Muscle of leg (tissue), 11 donors: Measurements from ENCODE around the gene C10orf90. TPM values are rescaled to one million over a fixed set of nuclear protein-coding genes. Genes with fewer than 3 reads are reported as not detected.
"Not testable (repeated sequence)": the region's sequence is repeated elsewhere in the genome, so short reads cannot be mapped to it uniquely, and the experiment has no call there.

Experiments
- DNase-seq: peaks from one replicate; pipeline ENCODE4 v3.0.0; 2013
- H3K27ac ChIP-seq: one replicate; pipeline ENCODE4 v1.5.1; 2013; ENCODE audit warnings: mild to moderate bottlenecking, low read length, control low read depth
- H3K27me3 ChIP-seq: one replicate; pipeline ENCODE4 v1.6.1; 2013; ENCODE audit warnings: low read length; ENCODE audit not compliant: control insufficient read depth, insufficient read depth
- H3K36me3 ChIP-seq: one replicate; pipeline ENCODE4 v1.6.1; 2013; ENCODE audit warnings: low read length; ENCODE audit not compliant: control insufficient read depth, insufficient read depth
- H3K4me1 ChIP-seq: one replicate; pipeline ENCODE4 v1.6.1; 2013; ENCODE audit warnings: low read length; ENCODE audit not compliant: control insufficient read depth, insufficient read depth
- H3K4me3 ChIP-seq: one replicate; pipeline ENCODE4 v1.5.1; 2013; ENCODE audit warnings: low read length, control low read depth
- H3K9me3 ChIP-seq: replicated peaks from 2 replicates; pipeline ENCODE4 v1.6.1; 2013; ENCODE audit warnings: low read depth, low read length; ENCODE audit not compliant: control insufficient read depth
- WGBS: methylation state at CpG from one replicate; pipeline ENCODE4 v1.1.5; 2013; ENCODE audit warnings: missing lambda C conversion rate; ENCODE audit not compliant: insufficient coverage; 5-methylcytosine and 5-hydroxymethylcytosine counted together
- polyA plus RNA-seq, 8 donors: library from polyadenylated mRNA; unstranded; fragments of 120-200 nt; gene quantifications; one replicate each; pipeline versions ENCODE4 v1.2.1 to v1.2.3, GENCODE V29; 2013; ENCODE audit warnings: inconsistent platforms in 1 of 8, low replicate concordance in 1 of 8; ENCODE audit not compliant: insufficient read length in 8 of 8, insufficient read depth in 1 of 8
- total RNA-seq: library from RNA; stranded (reverse); fragments of 120-200 nt; gene quantifications from one replicate; pipeline ENCODE4 v1.2.4, GENCODE V29; 2013

The C10orf90 gene
- total and polyA plus RNA-seq, 9 donors = 0.53 to 1.1 (median 0.80) TPM

DNA sequence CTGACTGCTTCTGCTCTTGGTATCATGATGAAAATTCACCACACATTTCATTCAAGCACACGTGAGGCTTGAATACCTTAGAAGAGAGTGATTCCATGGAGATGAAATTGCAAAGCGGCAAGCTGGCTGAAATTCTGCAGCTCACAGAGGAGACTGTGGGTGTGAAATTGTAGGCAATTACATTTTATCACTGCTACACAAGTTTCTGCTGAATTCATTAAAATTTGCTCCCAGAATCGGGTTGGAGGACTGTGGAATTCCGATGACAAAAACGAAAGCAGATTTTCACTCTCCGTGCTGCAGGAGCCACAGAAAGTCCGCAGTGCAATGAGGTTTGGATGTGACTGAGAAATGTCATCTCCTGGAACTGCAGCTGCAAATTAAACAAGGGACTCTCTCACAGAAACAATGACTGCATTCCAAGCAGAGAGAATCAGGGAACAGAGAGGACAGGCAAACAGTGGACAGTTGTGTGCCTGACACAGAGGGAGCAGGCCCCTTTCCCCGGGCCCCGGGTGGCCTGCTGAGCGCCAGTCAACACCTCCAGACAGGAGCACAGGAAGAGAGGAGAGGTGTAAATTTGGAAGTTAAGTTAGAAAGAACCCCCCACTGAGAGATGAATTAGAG lies 109.1 kb downstream of the C10orf90 start:
- no peaks in the 10 kb centered on the region for H3K27me3 ChIP-seq
- H3K4me3 ChIP-seq = no peak overlapping the region
- 0% methylated on average over 4 of the region's 10 CpGs for WGBS
- peak; percentile 78 for DNase-seq
- H3K27ac ChIP-seq = peak overlapping the region; percentile 47
- peaks cover 32% of the 10 kb centered on the region for H3K4me1 ChIP-seq
- H3K36me3 ChIP-seq = no peaks in the 10 kb centered on the region
- no peaks in the 10 kb centered on the region for H3K9me3 ChIP-seq

DNA sequence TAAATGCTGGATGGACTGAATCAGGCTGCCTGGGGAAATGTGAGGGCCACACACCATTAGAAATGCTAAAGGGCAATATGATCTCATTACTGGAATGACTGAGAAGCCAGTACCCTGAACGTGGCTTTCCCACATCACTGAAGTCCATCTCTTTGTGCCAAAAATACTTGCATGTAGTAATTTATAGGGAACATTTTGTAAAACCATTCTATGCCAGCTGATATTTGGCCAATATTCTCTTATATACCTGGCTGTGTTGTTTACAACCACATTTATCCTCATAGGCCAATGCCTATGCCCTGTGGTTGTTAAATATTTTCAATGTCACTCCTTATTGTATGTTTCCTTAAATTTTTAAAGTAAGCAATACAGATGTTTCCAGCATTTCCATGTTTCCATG lies 111.6 kb downstream of the C10orf90 start:
- no peaks in the 10 kb centered on the region for H3K36me3 ChIP-seq
- peaks cover 27% of the 10 kb centered on the region for H3K4me1 ChIP-seq
- no peak for DNase-seq
- no peaks in the 10 kb centered on the region for H3K27me3 ChIP-seq
- no peak overlapping the region for H3K4me3 ChIP-seq
- H3K27ac ChIP-seq = no peak overlapping the region
- no CpG with 5 or more reads among the region's 1 CpG for WGBS
- H3K9me3 ChIP-seq = no peaks in the 10 kb centered on the region

DNA sequence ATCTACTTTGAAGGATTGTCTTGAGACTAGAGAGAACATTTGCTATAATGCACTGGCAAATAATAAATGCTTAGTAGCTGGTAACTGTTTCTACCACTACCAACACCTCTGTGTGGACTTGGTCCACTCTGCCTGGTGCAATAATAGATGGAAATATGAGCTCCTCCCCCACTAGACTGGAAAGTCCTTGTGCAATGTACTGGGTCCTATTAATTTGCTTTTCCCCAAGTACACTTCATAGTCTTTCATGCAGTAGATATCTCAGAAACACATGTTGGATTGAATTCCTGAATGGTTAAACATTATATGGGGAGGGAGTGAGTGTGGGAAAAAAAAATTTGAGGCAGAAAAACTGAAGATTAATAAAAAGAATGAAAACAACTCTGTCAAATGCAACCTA lies 119.3 kb downstream of the C10orf90 start:
- no peak overlapping the region for H3K27ac ChIP-seq
- no peaks in the 10 kb centered on the region for H3K36me3 ChIP-seq
- DNase-seq = no peak
- no peaks in the 10 kb centered on the region for H3K27me3 ChIP-seq
- no peak overlapping the region for H3K4me3 ChIP-seq
- H3K4me1 ChIP-seq = no peaks in the 10 kb centered on the region
- H3K9me3 ChIP-seq = no peaks in the 10 kb centered on the region

DNA sequence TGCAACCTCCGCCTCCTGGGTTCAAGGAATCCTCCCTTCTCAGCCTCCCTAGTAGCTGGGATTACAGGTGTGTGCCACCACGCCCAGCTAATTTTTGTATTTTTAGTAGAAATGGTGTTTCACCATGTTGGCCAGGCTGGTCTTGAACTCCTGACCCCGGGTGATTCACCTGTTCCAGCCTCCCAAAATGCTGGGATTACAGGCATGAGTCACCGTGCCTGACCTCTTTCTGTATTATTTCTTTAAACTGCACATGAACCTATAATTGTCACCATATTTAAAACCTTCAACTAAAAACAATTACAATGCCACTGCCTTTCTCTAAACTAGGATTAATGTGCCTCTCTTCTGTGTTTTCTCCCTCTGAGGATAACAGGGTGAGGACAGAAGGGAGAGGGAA lies 119.9 kb downstream of the C10orf90 start:
- H3K4me1 ChIP-seq, H3K27ac ChIP-seq, H3K9me3 ChIP-seq, DNase-seq, H3K4me3 ChIP-seq, H3K36me3 ChIP-seq, H3K27me3 ChIP-seq: not testable (repeated sequence)
- WGBS = 95% methylated on average over 2 of the region's 4 CpGs

DNA sequence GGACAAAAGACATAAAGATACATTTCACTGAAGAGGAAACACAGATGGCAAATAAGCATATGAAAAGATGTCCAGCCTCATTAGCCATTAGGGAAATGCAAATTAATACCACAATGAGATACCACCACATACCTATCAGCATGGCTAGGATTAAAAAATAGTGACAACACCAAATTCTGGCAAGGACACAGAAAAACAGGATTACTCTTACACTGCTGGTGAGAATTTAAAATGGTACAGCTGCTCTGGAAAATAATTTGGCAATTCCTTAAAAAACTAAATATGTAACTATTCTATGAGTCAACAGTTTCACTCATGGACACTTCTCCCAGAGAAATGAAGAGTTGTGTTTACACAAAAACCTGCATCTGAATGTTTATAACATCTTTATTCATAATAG lies 121.1 kb downstream of the C10orf90 start:
- Histone ChIP-seq H3K4me1 (no peaks in the 10 kb centered on the region), H3K9me3 (no peaks in the 10 kb centered on the region), H3K4me3 (no peak overlapping the region), H3K27ac (no peak overlapping the region), H3K36me3 (no peaks in the 10 kb centered on the region), H3K27me3 (no peaks in the 10 kb centered on the region)
- DNase-seq = no peak

DNA sequence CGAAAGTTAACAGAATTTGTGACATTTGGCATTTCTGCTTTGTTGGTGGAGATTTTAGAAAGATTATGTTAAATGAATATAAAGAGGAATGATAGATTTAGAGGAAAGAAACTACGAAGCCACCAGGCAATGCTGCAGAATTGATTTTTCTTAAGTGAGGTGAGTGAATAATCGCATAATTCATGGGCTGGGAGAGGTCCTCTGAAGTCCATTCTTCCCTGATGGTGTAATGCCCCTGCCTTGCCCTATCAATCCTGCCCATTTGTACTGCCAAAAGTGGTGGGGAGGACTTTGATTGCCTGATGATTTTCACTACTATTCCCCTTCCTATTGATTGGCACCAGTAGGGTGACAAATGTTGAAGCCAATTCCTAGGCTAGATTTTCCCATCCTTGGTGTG lies 125.9 kb downstream of the C10orf90 start:
- no peaks in the 10 kb centered on the region for H3K27me3 ChIP-seq
- 83% methylated on average over 3 of the region's 3 CpGs for WGBS

DNA sequence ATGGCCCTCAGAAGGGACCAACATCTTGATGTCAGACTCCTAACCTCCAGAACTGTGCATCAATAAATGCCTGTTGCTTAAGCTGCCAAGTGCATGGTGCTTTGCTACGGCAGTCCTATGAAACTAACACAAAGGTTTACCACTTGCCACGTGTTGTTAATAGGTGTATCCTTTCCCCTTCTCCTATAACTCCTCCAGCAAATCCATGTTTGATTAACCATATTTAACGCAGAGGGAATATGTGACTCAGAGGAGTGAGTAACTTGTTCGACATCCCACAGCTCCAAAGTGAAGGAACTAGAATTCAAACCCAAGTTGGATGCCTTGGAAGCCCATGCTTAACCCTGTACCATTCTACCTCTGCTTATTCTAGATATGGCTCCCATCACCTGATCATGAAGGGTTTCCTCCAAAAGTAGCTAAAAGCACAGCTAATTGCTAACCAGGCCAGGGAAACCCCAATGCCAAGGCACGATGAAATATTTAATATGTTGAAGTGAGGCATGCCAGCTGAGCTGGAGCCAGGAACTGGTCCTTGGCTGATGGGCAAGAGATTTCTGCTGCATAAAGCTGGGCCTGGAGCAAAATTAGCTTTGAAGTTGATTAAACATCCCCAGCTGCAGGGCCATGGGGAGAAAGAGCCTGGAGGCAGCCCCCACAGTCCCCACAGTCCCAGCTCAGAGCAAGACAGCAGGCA lies 131.9 kb downstream of the C10orf90 start:
- 84% methylated on average over 3 of the region's 5 CpGs for WGBS
- no peaks in the 10 kb centered on the region for H3K4me1 ChIP-seq
- H3K4me3 ChIP-seq = no peak overlapping the region
- H3K36me3 ChIP-seq = no peaks in the 10 kb centered on the region
- H3K27ac ChIP-seq = no peak overlapping the region
- H3K9me3 ChIP-seq = no peaks in the 10 kb centered on the region
- DNase-seq = no peak
- H3K27me3 ChIP-seq = no peaks in the 10 kb centered on the region

More for the DNA sequence above, 125.9 kb downstream of the C10orf90 start:
- no peaks in the 10 kb centered on the region for H3K36me3 ChIP-seq
- no peak overlapping the region for H3K27ac ChIP-seq
- H3K4me1 ChIP-seq = no peaks in the 10 kb centered on the region
- no peak for DNase-seq
- no peaks in the 10 kb centered on the region for H3K9me3 ChIP-seq
- H3K4me3 ChIP-seq = no peak overlapping the region

DNA sequence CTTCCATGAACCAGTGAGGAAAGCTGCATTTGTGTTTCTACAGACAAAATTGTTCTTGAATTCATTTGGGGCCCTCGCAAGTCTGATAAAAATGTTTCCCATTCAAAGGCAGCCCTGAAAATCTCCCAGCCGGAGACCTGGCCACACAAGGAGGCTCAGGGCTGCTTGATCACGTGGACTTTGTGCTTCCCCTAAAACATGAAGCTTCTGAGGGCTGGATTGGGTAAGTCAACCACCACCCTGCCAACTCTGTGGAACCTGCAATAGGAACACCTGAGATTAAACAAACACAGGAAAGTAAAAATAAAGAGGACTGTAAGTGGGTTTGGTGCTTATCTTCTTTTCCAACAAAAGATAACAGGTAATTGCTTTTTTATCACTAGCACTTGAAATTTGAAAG lies 133.8 kb downstream of the C10orf90 start:
- H3K36me3 ChIP-seq = no peaks in the 10 kb centered on the region
- 76% methylated on average over 3 of the region's 3 CpGs for whole genome bisulfite sequencing
- no peaks in the 10 kb centered on the region for H3K27me3 ChIP-seq
- no peak overlapping the region for H3K4me3 ChIP-seq
- H3K9me3 ChIP-seq = no peaks in the 10 kb centered on the region
- no peaks in the 10 kb centered on the region for H3K4me1 ChIP-seq
- H3K27ac ChIP-seq = no peak overlapping the region
- no peak for DNase-seq

DNA sequence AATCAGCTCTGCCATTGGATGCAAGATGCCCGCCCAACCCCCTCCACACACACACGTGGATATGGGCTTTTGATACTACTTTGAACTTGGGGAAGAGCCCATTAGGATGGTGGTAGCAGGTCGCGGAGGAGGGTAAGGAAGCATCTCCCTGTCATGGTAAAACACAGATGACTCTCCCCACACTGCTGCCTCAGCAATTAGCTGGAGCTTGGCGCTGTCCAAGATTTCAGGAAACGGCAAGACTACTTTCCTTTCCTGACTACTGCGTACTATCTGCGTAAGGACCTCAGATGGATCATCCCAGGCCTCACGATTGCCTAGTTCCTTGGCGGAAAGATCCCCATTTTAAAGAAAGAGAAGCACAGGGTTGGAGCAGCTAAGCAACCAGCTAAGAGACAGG lies 134.3 kb downstream of the C10orf90 start:
- no peak overlapping the region for H3K27ac ChIP-seq
- H3K9me3 ChIP-seq = no peaks in the 10 kb centered on the region
- WGBS = 54% methylated on average over 5 of the region's 10 CpGs
- H3K4me1 ChIP-seq = no peaks in the 10 kb centered on the region
- H3K27me3 ChIP-seq = no peaks in the 10 kb centered on the region
- H3K36me3 ChIP-seq = no peaks in the 10 kb centered on the region
- no peak overlapping the region for H3K4me3 ChIP-seq
- peak; percentile 56 for DNase-seq

DNA sequence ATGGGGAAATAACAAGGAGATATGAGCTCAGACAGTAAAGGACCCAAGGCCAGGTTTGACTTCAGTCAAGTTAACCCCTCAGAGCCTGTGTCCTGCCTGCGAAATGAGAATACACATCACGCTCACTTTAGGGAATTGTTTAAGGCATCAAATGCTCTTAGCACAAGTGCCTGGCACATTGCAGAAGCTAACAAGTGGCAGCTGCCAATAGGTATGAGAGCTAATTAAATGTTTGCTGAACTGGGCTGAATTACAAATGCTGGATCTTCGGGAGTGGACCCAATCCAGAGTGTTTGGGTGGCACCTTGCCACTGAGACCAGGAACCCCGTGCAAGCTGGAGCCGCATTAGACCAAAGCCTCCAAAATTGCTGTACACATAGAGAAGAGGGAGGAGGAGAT lies 136.8 kb downstream of the C10orf90 start:
- DNase-seq = no peak
- WGBS = 88% methylated on average over 2 of the region's 5 CpGs
- Histone ChIP-seq H3K36me3 (no peaks in the 10 kb centered on the region), H3K4me3 (no peak overlapping the region), H3K27me3 (no peaks in the 10 kb centered on the region), H3K4me1 (no peaks in the 10 kb centered on the region), H3K9me3 (no peaks in the 10 kb centered on the region), H3K27ac (no peak overlapping the region)
